ENCODE measurements around the gene TICRR.
A peak's percentile ranks its signal among the peaks of the same experiment; 100 is the strongest.

The TICRR gene

GRCh38 chr15:89630974-89631901 lies 56.0 kb downstream of the TICRR start:
- POLR2A ChIA-PET (ENCODE audit: low non-redundant PET), result no interaction called here
- CTCF ChIA-PET, result no interaction called here

GRCh38 chr15:89631902-89632264 lies 56.6 kb downstream of the TICRR start:
- CTCF ChIA-PET, result no interaction called here

More at GRCh38 chr15:89630974-89631901, 56.0 kb downstream of the TICRR start:
- peak overlapping the region; percentile 6; the same call in 1 of the 2 replicates for H3K27ac ChIP-seq
- no peak for DNase-seq (ENCODE audit: low spot score)
- no peak for TF ChIP-seq CTCF (conservative IDR thresholded peaks at IDR 0.05; ENCODE audit: low read depth)

GRCh38 chr15:89632563-89633430 lies 57.5 kb downstream of the TICRR start:
- POLR2A ChIA-PET (ENCODE audit: low non-redundant PET), result no interaction called here
- no peak for DNase-seq (ENCODE audit: low spot score)
- TF ChIP-seq CTCF (conservative IDR thresholded peaks at IDR 0.05; ENCODE audit: low read depth), result no peak
- CTCF ChIA-PET, result no interaction called here
- no peak overlapping the region for H3K27ac ChIP-seq

More at GRCh38 chr15:89631902-89632264, 56.6 kb downstream of the TICRR start:
- POLR2A ChIA-PET (ENCODE audit: low non-redundant PET), result no interaction called here
- TF ChIP-seq CTCF (conservative IDR thresholded peaks at IDR 0.05; ENCODE audit: low read depth), result no peak
- DNase-seq (ENCODE audit: low spot score), result no peak
- peak overlapping the region; percentile 6; the same call in 1 of the 2 replicates for H3K27ac ChIP-seq

- no peak overlapping the region for H3K27ac ChIP-seq
- no peak for DNase-seq (ENCODE audit: low spot score)
- POLR2A ChIA-PET (ENCODE audit: low non-redundant PET), result no interaction called here
- TF ChIP-seq CTCF (conservative IDR thresholded peaks at IDR 0.05; ENCODE audit: low read depth), result no peak
- CTCF ChIA-PET, result no interaction called here
Observed at GRCh38 chr15:89633585-89633984, 58.3 kb downstream of the TICRR start.

GRCh38 chr15:89640245-89640644 lies 65.0 kb downstream of the TICRR start:
- POLR2A ChIA-PET (ENCODE audit: low non-redundant PET), result no interaction called here
- no peak for TF ChIP-seq CTCF (conservative IDR thresholded peaks at IDR 0.05; ENCODE audit: low read depth)
- CTCF ChIA-PET, result no interaction called here
- no peak for DNase-seq (ENCODE audit: low spot score)
- H3K27ac ChIP-seq, result no peak overlapping the region

GRCh38 chr15:89641053-89641452 lies 65.8 kb downstream of the TICRR start:
- no peak overlapping the region for H3K27ac ChIP-seq
- no peak for DNase-seq (ENCODE audit: low spot score)
- ChIA-PET POLR2A (ENCODE audit: low non-redundant PET) (no interaction called here), CTCF (no interaction called here)
- TF ChIP-seq CTCF (conservative IDR thresholded peaks at IDR 0.05; ENCODE audit: low read depth), result no peak

Measured in RWPE1 (cell line).